ENCODE measurements around the gene VARS1.

The VARS1 gene

GRCh38 chr6:31768363-31769257 is 26.9 kb downstream of the VARS1 start:
- no peak for DNase-seq

- no peak for DNase-seq
Measured at GRCh38 chr6:31767096-31767645, 28.4 kb downstream of the VARS1 start.

GRCh38 chr6:31765910-31766794 is 29.4 kb downstream of the VARS1 start:
- no peak for DNase-seq

GRCh38 chr6:31765559-31765909 is 30.0 kb downstream of the VARS1 start:
- DNase-seq: no peak

- no peak for DNase-seq
Measured at GRCh38 chr6:31764198-31764597, 31.4 kb downstream of the VARS1 start.

GRCh38 chr6:31763619-31763940 is 32.0 kb downstream of the VARS1 start:
- no peak for DNase-seq

- no peak for DNase-seq
Measured at GRCh38 chr6:31762878-31763618, 32.5 kb downstream of the VARS1 start.

- DNase-seq: no peak
Measured at GRCh38 chr6:31762356-31762755, 33.2 kb downstream of the VARS1 start, which contains the start of gene SAPCD1. Gene SAPCD1, plus strand, starts transcription at chr6:31762656. Its CDS starts 399 bp downstream, at chr6:31763055.

- DNase-seq: no peak
Measured at GRCh38 chr6:31761343-31761742, 34.2 kb downstream of the VARS1 start.

- no peak for DNase-seq
Measured at GRCh38 chr6:31760790-31761189, 34.8 kb downstream of the VARS1 start.

GRCh38 chr6:31758281-31758680 is 37.3 kb downstream of the VARS1 start:
- no peak for DNase-seq

- DNase-seq: no peak
Measured at GRCh38 chr6:31752739-31753319, 42.7 kb downstream of the VARS1 start.

- DNase-seq: no peak
Measured at GRCh38 chr6:31750411-31751022, 45.0 kb downstream of the VARS1 start.

- no peak for DNase-seq
Measured at GRCh38 chr6:31749301-31750036, 46.1 kb downstream of the VARS1 start.
